NCI-H146 (cell line): ENCODE data around the gene KDM5A.
"Not testable (repeated sequence)": the region's sequence is repeated elsewhere in the genome, so short reads cannot be mapped to it uniquely, and the experiment has no call there.

Experiments
- DNase-seq: peaks from one replicate; lab custom pipeline; 2025; lab: John Stamatoyannopoulos, UW

KDM5A gene

GRCh38 chr12:332581-333205, 56.4 kb downstream of the KDM5A start:
- DNase-seq: no peak

- no peak for DNase-seq
Measured at GRCh38 chr12:331287-331686, 57.8 kb downstream of the KDM5A start.

GRCh38 chr12:325906-326305, 63.2 kb downstream of the KDM5A start:
- no peak for DNase-seq

GRCh38 chr12:323507-323906, 65.6 kb downstream of the KDM5A start:
- no peak for DNase-seq

- DNase-seq: no peak
Measured at GRCh38 chr12:321606-322326, 67.4 kb downstream of the KDM5A start.

- no peak for DNase-seq
Measured at GRCh38 chr12:318759-319515, 70.2 kb downstream of the KDM5A start.

- no peak for DNase-seq
Measured at GRCh38 chr12:308511-308910, 80.6 kb downstream of the KDM5A start.

- DNase-seq: no peak
Measured at GRCh38 chr12:307406-307805, 81.7 kb downstream of the KDM5A start.

- no peak for DNase-seq
Measured at GRCh38 chr12:304805-305204, 84.3 kb downstream of the KDM5A start.

- not testable (repeated sequence) for DNase-seq
Measured at GRCh38 chr12:302766-303165, 86.4 kb downstream of the KDM5A start.

- not testable (repeated sequence) for DNase-seq
Measured at GRCh38 chr12:300166-300565, 89.0 kb downstream of the KDM5A start.

GRCh38 chr12:299511-299910, 89.6 kb downstream of the KDM5A start:
- DNase-seq: not testable (repeated sequence)

- DNase-seq: not testable (repeated sequence)
Measured at GRCh38 chr12:298059-298458, 91.1 kb downstream of the KDM5A start.

- no peak for DNase-seq
Measured at GRCh38 chr12:295132-295531, 94.0 kb downstream of the KDM5A start.

- no peak for DNase-seq
Measured at GRCh38 chr12:293199-293598, 95.9 kb downstream of the KDM5A start.

GRCh38 chr12:292186-292585, 96.9 kb downstream of the KDM5A start:
- no peak for DNase-seq

GRCh38 chr12:291153-291723, 97.9 kb downstream of the KDM5A start:
- DNase-seq: no peak

GRCh38 chr12:288687-289086, 100.4 kb downstream of the KDM5A start:
- no peak for DNase-seq

GRCh38 chr12:286531-287300, 102.4 kb downstream of the KDM5A start:
- no peak for DNase-seq

GRCh38 chr12:278046-278445, 111.1 kb downstream of the KDM5A start:
- no peak for DNase-seq

- no peak for DNase-seq
Measured at GRCh38 chr12:275812-276211, 113.3 kb downstream of the KDM5A start.

GRCh38 chr12:273382-273781, 115.7 kb downstream of the KDM5A start:
- no peak for DNase-seq
